ENCODE measurements around the gene CTIF.

The CTIF gene

DNA sequence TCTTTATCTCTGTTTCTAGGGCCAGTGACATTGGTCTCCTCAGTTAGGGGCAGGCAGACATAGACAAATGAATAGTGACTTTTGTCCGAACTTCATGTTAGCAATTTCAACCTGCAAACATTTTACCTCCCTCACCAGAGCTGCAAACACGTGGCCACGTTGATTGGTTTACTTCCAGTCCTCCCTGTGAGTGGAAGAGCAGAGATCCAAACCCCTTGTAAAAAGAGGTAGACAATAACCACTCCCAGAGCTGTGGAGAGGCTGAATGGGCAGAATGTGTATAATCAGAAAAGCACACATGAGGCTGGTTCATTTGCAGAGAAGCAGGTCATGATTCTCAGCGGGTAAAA lies 31.1 kb downstream of the CTIF start:
- DNase-seq (ENCODE audit: insufficient read length, low spot score): no peak
- TF ChIP-seq, protein P1, sequence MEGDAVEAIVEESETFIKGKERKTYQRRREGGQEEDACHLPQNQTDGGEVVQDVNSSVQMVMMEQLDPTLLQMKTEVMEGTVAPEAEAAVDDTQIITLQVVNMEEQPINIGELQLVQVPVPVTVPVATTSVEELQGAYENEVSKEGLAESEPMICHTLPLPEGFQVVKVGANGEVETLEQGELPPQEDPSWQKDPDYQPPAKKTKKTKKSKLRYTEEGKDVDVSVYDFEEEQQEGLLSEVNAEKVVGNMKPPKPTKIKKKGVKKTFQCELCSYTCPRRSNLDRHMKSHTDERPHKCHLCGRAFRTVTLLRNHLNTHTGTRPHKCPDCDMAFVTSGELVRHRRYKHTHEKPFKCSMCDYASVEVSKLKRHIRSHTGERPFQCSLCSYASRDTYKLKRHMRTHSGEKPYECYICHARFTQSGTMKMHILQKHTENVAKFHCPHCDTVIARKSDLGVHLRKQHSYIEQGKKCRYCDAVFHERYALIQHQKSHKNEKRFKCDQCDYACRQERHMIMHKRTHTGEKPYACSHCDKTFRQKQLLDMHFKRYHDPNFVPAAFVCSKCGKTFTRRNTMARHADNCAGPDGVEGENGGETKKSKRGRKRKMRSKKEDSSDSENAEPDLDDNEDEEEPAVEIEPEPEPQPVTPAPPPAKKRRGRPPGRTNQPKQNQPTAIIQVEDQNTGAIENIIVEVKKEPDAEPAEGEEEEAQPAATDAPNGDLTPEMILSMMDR (IDR thresholded peaks at IDR 0.05; ENCODE audit: insufficient read depth, missing control alignments): no peak
- no peak for FAIRE-seq

DNA sequence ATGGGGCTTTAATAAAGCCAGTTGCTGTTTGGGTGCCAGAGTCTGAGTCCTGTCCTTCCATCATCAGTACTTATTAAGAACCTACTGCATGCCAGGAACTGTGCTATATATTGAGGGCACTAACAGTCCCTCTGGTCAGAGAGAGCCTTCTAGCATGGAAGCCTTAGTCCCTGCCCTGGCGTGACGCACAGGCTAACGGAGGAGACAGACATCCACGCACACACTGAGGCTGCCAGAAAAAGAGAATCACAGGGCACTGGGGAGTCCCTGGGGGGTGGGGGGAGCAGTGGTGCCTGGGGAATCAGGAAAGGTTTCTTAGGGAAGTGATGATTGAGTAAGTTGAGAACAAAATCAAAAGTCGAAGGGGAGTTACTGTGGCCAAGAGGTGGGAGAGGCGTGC lies 31.5 kb downstream of the CTIF start:
- FAIRE-seq: no peak
- DNase-seq (ENCODE audit: insufficient read length, low spot score): no peak
- TF ChIP-seq, protein P1 (IDR thresholded peaks at IDR 0.05; ENCODE audit: insufficient read depth, missing control alignments): no peak

GRCh38 chr18:48571639-48572384 lies 33.0 kb downstream of the CTIF start:
- TF ChIP-seq, protein P1 (IDR thresholded peaks at IDR 0.05; ENCODE audit: insufficient read depth, missing control alignments): no peak
- DNase-seq (ENCODE audit: insufficient read length, low spot score) (no peak), FAIRE-seq (no peak)

- FAIRE-seq (no peak), DNase-seq (ENCODE audit: insufficient read length, low spot score) (no peak)
Measured at GRCh38 chr18:48572402-48573126, 33.7 kb downstream of the CTIF start.

DNA sequence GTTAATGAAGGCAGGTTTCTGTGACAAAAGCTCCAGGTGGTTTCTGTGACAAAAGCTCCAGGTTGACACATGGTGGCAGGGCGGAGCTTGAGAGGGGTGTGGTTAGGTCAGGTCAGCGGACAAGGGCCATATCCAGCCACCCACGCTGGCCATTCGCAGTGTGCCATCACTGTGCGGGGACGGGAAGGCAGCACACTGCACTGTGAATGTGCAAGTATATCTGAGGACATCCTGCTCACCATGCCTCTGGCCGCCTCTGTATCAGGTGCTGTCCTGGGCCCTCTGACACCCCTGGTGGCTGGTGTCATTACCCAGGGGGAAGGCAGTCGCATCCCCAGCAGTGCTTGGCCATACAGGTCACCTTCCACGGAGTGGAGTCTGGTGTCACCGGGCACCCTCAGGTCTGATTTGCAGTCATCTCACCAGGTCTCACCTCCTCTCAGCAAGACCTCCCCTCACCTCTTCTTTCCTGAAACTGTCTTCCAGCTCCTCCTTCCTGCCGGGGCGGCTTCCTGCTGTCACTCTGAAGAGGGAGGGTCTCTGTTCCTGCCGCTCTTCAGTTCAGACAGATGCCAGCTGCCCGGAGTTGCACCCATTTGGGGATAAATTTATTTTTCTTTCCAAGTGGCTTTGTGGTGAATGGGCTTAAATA lies 34.9 kb downstream of the CTIF start:
- FAIRE-seq (no peak), DNase-seq (ENCODE audit: insufficient read length, low spot score) (no peak)
- TF ChIP-seq, protein P1 (IDR thresholded peaks at IDR 0.05; ENCODE audit: insufficient read depth, missing control alignments): no peak

More at GRCh38 chr18:48572402-48573126, 33.7 kb downstream of the CTIF start:
- TF ChIP-seq, protein P1 (IDR thresholded peaks at IDR 0.05; ENCODE audit: insufficient read depth, missing control alignments): no peak

DNA sequence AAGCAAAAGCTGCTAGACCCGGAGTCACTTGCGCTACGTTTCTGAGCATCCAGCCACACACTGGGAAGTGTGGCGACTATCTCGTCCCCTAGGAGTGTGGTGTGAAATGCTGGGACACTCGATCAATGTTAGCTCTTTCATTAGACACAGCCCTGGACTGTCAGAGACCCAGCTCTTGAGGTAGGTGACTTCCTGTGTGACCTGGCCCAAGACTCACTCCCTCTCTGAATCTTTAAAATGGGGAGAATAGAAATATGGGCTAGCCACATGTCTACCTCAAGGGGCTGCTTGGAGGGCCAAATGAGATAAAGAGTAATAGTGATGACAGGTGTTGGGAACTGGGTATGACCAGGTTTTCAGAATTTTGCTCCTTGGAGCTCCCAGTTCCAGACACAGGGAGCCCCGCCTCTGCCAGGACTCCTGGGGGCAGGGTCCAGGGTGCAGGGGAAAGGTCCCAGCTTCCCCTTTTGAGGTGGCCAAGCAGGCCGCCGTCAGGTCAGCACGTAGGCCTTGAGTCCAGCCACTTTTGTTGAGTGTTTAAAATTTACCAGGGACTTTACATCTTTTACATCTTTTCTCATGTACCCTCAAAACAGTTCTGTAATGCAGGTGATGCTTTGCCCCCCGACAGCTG lies 36.0 kb downstream of the CTIF start:
- TF ChIP-seq, protein P1 (IDR thresholded peaks at IDR 0.05; ENCODE audit: insufficient read depth, missing control alignments): no peak
- DNase-seq (ENCODE audit: insufficient read length, low spot score): no peak
- no peak for FAIRE-seq
